DND-41 (cell line): ENCODE results near the gene RBM20.

ENCODE experiments used
- CTCF ChIP-seq: IDR thresholded peaks from 2 replicates; pipeline ENCODE4 v1.5.1; 2012; ENCODE audit warnings: borderline replicate concordance, low read length, moderate library complexity, mild to moderate bottlenecking; ENCODE audit not compliant: poor library complexity, severe bottlenecking; ENCODE audit errors: extremely low read depth
- EZH2 ChIP-seq: IDR thresholded peaks from 3 replicates; pipeline ENCODE4 v1.6.1; 2012; ENCODE audit warnings: borderline replicate concordance, low read depth, mild to moderate bottlenecking, moderate library complexity, low read length, inconsistent platforms; ENCODE audit not compliant: severe bottlenecking

- TF ChIP-seq CTCF = no peak
- TF ChIP-seq EZH2 = no peak
Observed at GRCh38 chr10:110661292-110661691, 17.2 kb downstream of the RBM20 start.
